HFFc6 (cell line): Measurements from ENCODE around the gene EEF1G. TPM values are rescaled to one million over a fixed set of nuclear protein-coding genes. Genes with fewer than 3 reads are reported as not detected.
"Not testable (repeated sequence)": the region's sequence is repeated elsewhere in the genome, so short reads cannot be mapped to it uniquely, and the experiment has no call there.

Experiments
- DNase-seq: peaks from one replicate; pipeline ENCODE4 v3.0.0-alpha.2; 2018
- H3K27ac Mint-ChIP-seq: 2 replicates; pipeline ENCODE4 v1.8.0; 2020; ENCODE audit warnings: mild to moderate bottlenecking, mixed read lengths
- H3K27me3 Mint-ChIP-seq: 2 replicates; pipeline ENCODE4 v1.8.0; 2021; ENCODE audit warnings: mild to moderate bottlenecking, moderate library complexity, mixed read lengths; ENCODE audit not compliant: insufficient read depth
- H3K36me3 Mint-ChIP-seq: 2 replicates; pipeline ENCODE4 v1.8.0; 2021; ENCODE audit warnings: low read depth, mixed read lengths
- H3K4me1 Mint-ChIP-seq: 2 replicates; pipeline ENCODE4 v1.8.0; 2020; ENCODE audit warnings: low read depth, mixed read lengths
- H3K4me3 Mint-ChIP-seq: 2 replicates; pipeline ENCODE4 v1.8.0; 2020; ENCODE audit warnings: mild to moderate bottlenecking, moderate library complexity, mixed read lengths
- H3K9me3 Mint-ChIP-seq: 2 replicates; pipeline ENCODE4 v1.8.0; 2020; ENCODE audit warnings: mild to moderate bottlenecking, mixed read lengths
- CTCF ChIP-seq: fragments of 200-600 bp; sonication (generic); IDR thresholded peaks from 2 replicates; pipeline ENCODE4 v1.5.0; 2021; ENCODE audit warnings: antibody characterized with exemption, mild to moderate bottlenecking
- total RNA-seq, 6 experiments: library from RNA; stranded (reverse); fragmentation: NEBNext Ultra II Directional; extraction: Animal tissue kit (Norgen Biotek cat#: 25700); gene quantifications; 2 replicates in 1 of 6; 3 replicates in 5 of 6; pipeline ENCODE4 v1.2.3, GENCODE V29; 2021

EEF1G gene
- total RNA-seq, 6 experiments from 2014 or later, result 1,302 to 1,474 (median 1,327) TPM

GRCh38 chr11:62572431-62572830 lies 1.3 kb downstream of the EEF1G start:
- no peak for TF ChIP-seq CTCF
- Mint-ChIP-seq H3K4me1 (peaks cover 65% of the 10 kb centered on the region), H3K27me3 (peaks cover 4% of the 10 kb centered on the region), H3K4me3 (peak overlapping the region; percentile 98), H3K36me3 (peaks cover 47% of the 10 kb centered on the region), H3K9me3 (no peaks in the 10 kb centered on the region), H3K27ac (peak overlapping the region; percentile 96)
- no peak for DNase-seq

GRCh38 chr11:62571493-62571892 lies 2.2 kb downstream of the EEF1G start:
- H3K9me3 Mint-ChIP-seq, DNase-seq, H3K27me3 Mint-ChIP-seq: not testable (repeated sequence)
- peak overlapping the region; percentile 58 for H3K27ac Mint-ChIP-seq
- peaks cover 47% of the 10 kb centered on the region for H3K36me3 Mint-ChIP-seq
- peaks cover 68% of the 10 kb centered on the region for H3K4me1 Mint-ChIP-seq
- peak overlapping the region; percentile 98 for H3K4me3 Mint-ChIP-seq

- Mint-ChIP-seq H3K27ac (peak overlapping the region; percentile 58), H3K36me3 (peaks cover 44% of the 10 kb centered on the region), H3K4me3 (peak overlapping the region; percentile 98), H3K4me1 (peaks cover 63% of the 10 kb centered on the region)
- not testable (repeated sequence) for DNase-seq, H3K27me3 Mint-ChIP-seq, H3K9me3 Mint-ChIP-seq
Measured at GRCh38 chr11:62570903-62571302, 2.8 kb downstream of the EEF1G start.

- Mint-ChIP-seq H3K27me3 (no peaks in the 10 kb centered on the region; the same call in 1 of the 2 replicates), H3K9me3 (no peaks in the 10 kb centered on the region), H3K4me3 (peak overlapping the region; percentile 34; the same call in 1 of the 2 replicates), H3K27ac (no peak overlapping the region; the same call in 1 of the 2 replicates), H3K4me1 (peaks cover 50% of the 10 kb centered on the region), H3K36me3 (peaks cover 44% of the 10 kb centered on the region)
- TF ChIP-seq CTCF, result no peak
- DNase-seq, result no peak
Measured at GRCh38 chr11:62569611-62570010, 4.1 kb downstream of the EEF1G start.

- H3K4me3 Mint-ChIP-seq, result no peak overlapping the region
- TF ChIP-seq CTCF, result no peak
- DNase-seq, result no peak
- peaks cover 35% of the 10 kb centered on the region for H3K36me3 Mint-ChIP-seq
- peaks cover 43% of the 10 kb centered on the region for H3K4me1 Mint-ChIP-seq
- H3K9me3 Mint-ChIP-seq, result no peaks in the 10 kb centered on the region
- H3K27ac Mint-ChIP-seq, result peak overlapping the region; percentile 71
- H3K27me3 Mint-ChIP-seq, result no peaks in the 10 kb centered on the region; the same call in 1 of the 2 replicates
Measured at GRCh38 chr11:62567018-62567633, 6.6 kb downstream of the EEF1G start.

- Mint-ChIP-seq H3K27me3 (no peaks in the 10 kb centered on the region; the same call in 1 of the 2 replicates), H3K27ac (0 out of 2 replicates have a peak overlapping the region, but pooled peaks have one; percentile 3), H3K4me1 (peaks cover 43% of the 10 kb centered on the region), H3K4me3 (no peak overlapping the region), H3K9me3 (no peaks in the 10 kb centered on the region), H3K36me3 (peaks cover 33% of the 10 kb centered on the region)
- no peak for TF ChIP-seq CTCF
- DNase-seq, result no peak
Measured at GRCh38 chr11:62566247-62566646, 7.4 kb downstream of the EEF1G start.
